ENCODE results near the gene H2BK1. TPM values are rescaled to one million over a fixed set of nuclear protein-coding genes. Genes with fewer than 3 reads are reported as not detected.

The H2BK1 gene
- total RNA-seq, 4 donors from 2014 or later: not detected

- no peak overlapping the region for H3K27ac ChIP-seq (replicated peaks in 1 of 4)
- intact Hi-C loops (cut with DNase I): no loop called here
- H3K27me3 ChIP-seq: no peaks in the 10 kb centered on the region
- no peaks in the 10 kb centered on the region for H3K9me3 ChIP-seq
- TF ChIP-seq POLR2AphosphoS5 (IDR thresholded peaks at IDR 0.05) (no peak), POLR2A (IDR thresholded peaks at IDR 0.05; ENCODE audit: low read depth) (no peak), EP300 (IDR thresholded peaks at IDR 0.05) (no peak), CTCF (IDR thresholded peaks at IDR 0.05) (no peak)
- H3K4me1 ChIP-seq: peaks cover 45 to 50% (median 48%) of the 10 kb centered on the region in 4 donors
- H3K4me3 ChIP-seq: no peak overlapping the region
- H3K36me3 ChIP-seq: peaks cover 4 to 8% (median 8%) of the 10 kb centered on the region in 4 donors
- no peak for DNase-seq (ENCODE audit: extremely low spot score)
- 92% methylated on average over 10 of the region's 10 CpGs for WGBS
Observed at GRCh38 chr7:151229249-151229648, 19.0 kb upstream of the H2BK1 start.

GRCh38 chr7:151228024-151228866 is 18.0 kb upstream of the H2BK1 start:
- Histone ChIP-seq H3K27me3 (no peaks in the 10 kb centered on the region), H3K27ac (replicated peaks in 1 of 4) (peak overlapping the region; percentile 70 to 85 (median 76)), H3K4me3 (peak overlapping the region; percentile 73 to 85 (median 80)), H3K9me3 (no peaks in the 10 kb centered on the region), H3K4me1 (peaks cover 36 to 40% (median 38%) of the 10 kb centered on the region in 4 donors), H3K36me3 (peaks cover 11 to 18% (median 17%) of the 10 kb centered on the region in 4 donors)
- TF ChIP-seq POLR2A (IDR thresholded peaks at IDR 0.05; ENCODE audit: low read depth): no peak
- no peak for TF ChIP-seq CTCF (IDR thresholded peaks at IDR 0.05)
- TF ChIP-seq EP300 (IDR thresholded peaks at IDR 0.05): no peak
- TF ChIP-seq POLR2AphosphoS5 (IDR thresholded peaks at IDR 0.05): no peak
- no peak for DNase-seq (ENCODE audit: extremely low spot score)
- intact Hi-C loops (cut with DNase I): no loop called here
- 71% methylated on average over 10 of the region's 10 CpGs for WGBS

- Histone ChIP-seq H3K27ac (replicated peaks in 1 of 4) (peak within 1 kb of the TSS; percentile 74 to 85 (median 80)), H3K36me3 (peaks cover 21 to 29% (median 28%) of the 10 kb centered on the region in 4 donors), H3K27me3 (no peaks in the 10 kb centered on the region), H3K4me3 (peak within 1 kb of the TSS; percentile 73 to 85 (median 80)), H3K9me3 (no peaks in the 10 kb centered on the region), H3K4me1 (peaks cover 32 to 33% (median 32%) of the 10 kb centered on the region in 4 donors)
- DNase-seq (ENCODE audit: extremely low spot score): peak; percentile 100
- TF ChIP-seq POLR2A (IDR thresholded peaks at IDR 0.05; ENCODE audit: low read depth) (no peak), CTCF (IDR thresholded peaks at IDR 0.05) (peak in 1 of 3 experiments; percentile 18), POLR2AphosphoS5 (IDR thresholded peaks at IDR 0.05) (peak; percentile 88 to 89)
- intact Hi-C loops (cut with DNase I): no loop called here
- WGBS: under 1% methylated on average over 55 of the region's 68 CpGs
Observed at GRCh38 chr7:151226875-151227782, 16.8 kb upstream of the H2BK1 start, which contains the start of gene ABCF2. TSS of gene ABCF2 (minus strand) at chr7:151227205. CDS start at chr7:151226458, 747 bp downstream.

- WGBS: 1% methylated on average over 15 of the region's 15 CpGs
Observed at GRCh38 chr7:151226560-151226874, 16.2 kb upstream of the H2BK1 start.

More at GRCh38 chr7:151226560-151226874, 16.2 kb upstream of the H2BK1 start:
- Histone ChIP-seq H3K36me3 (peaks cover 27 to 35% (median 34%) of the 10 kb centered on the region in 4 donors), H3K4me1 (peaks cover 26 to 27% (median 27%) of the 10 kb centered on the region in 4 donors), H3K27me3 (no peaks in the 10 kb centered on the region), H3K27ac (replicated peaks in 1 of 4) (peak overlapping the region; percentile 74 to 85 (median 80)), H3K4me3 (peak overlapping the region; percentile 73 to 85 (median 80)), H3K9me3 (no peaks in the 10 kb centered on the region)
- no peak for TF ChIP-seq CTCF (IDR thresholded peaks at IDR 0.05)
- no peak for TF ChIP-seq POLR2AphosphoS5 (IDR thresholded peaks at IDR 0.05)
- TF ChIP-seq POLR2A (IDR thresholded peaks at IDR 0.05; ENCODE audit: low read depth): no peak
- no peak for TF ChIP-seq EP300 (IDR thresholded peaks at IDR 0.05)
- no peak for DNase-seq (ENCODE audit: extremely low spot score)
- intact Hi-C loops (cut with DNase I): no loop called here

Measured in esophagus muscularis mucosa (tissue), 4 donors.